Stimulated activated CD4-positive, alpha-beta T cell treated with anti-CD3 and anti-CD28 coated beads, TNF-alpha, amount 100 ng/mL, for 48 hours (primary cell): Measurements from ENCODE around the gene ZNF737.
"Not testable (repeated sequence)": the region's sequence is repeated elsewhere in the genome, so short reads cannot be mapped to it uniquely, and the experiment has no call there.

Experiments used
- DNase-seq, 3 donors: peaks; one replicate each; pipeline ENCODE4 v3.0.0-alpha.2; 2020; ENCODE audit warnings: low read depth in 3 of 3

ZNF737 gene

DNA sequence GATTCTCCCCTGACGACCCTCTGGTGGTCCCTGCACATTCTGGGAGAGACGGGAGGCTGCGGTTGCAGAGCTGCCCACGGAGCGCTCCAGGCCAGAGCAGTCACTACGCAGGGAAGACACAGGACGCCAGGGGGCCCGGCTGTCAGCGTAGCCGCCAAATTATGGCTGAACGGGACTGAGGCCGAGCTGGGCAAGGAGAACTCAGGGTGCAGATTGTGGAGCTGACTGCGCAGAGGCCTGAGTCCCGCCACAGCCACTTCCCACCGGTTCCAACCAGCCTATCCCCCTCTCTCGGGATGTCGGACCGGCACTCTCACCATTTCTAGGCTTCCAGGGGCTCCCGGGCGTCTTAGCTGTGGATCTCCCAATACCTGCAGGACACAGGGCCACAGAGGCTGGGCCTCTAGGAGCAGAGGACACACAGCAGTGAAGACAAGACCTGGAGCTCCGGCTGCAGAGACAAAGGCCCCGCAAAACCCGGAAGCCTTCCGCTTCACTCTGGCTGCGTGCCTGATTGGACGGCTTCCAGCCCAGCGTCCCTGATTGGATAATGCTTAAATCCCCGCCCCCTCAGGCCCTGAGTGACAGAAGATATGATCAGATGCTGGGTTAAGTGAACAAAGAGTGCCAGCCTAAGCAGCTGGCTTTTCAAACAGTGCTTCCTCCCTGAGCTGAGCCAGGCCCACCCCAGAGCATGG is at the start of gene ZNF737:
ZNF737 (minus strand) TSS at position 461 of the 698 bp plus-strand sequence; CDS start at position 320, 141 bp downstream.
- peak; percentile 83 to 91 (median 87) for DNase-seq

DNA sequence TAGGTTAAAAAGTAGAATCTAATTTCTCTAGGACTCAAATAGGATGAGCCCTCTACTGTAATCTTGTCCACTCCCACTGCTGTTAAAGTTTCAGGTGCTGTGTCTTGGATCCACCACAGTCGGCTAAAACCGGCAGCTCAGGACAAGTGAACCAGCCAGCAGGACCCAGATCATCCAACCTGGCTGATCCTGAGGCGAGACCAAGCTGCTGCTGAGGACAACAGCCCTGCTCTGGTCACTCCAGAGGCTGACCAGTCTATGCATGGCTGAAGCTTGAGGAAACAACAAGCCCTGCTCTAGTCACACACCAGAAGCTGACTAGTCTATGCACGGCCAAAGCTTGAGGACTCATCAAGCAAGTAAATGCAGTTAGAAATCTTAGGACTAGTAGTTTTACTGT is 49.4 kb upstream of the ZNF737 start:
- DNase-seq: not testable (repeated sequence)

DNA sequence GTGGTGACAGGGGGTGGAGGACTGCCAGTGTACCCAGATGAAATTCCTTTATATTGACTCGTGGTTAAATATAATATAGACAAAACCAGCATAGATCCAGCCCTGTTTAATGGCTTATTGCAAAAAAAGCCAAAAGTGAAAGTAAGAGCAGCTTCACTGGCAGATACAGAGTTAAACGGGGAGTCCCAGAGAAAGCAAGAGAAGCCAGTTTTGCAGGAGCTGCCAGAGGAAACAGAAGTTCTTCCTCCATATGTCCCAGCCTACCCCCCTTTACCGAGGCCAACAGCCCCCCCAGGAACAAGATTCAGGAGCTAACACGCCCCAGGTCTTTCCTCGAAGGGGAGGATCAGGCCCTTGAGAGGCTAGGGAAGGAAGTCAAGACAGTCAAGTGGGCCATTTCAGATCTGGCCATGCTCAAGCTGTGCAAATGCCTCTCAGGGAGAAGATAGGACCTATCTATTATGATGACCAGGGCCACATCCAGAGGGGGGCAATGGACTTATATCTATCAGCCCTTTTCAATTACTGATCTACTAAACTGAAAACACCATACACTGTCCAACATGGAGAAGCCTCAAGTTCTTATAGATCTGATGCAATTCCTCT is 47.2 kb upstream of the ZNF737 start:
- DNase-seq: no peak

- DNase-seq: no peak
These were observed 46.3 kb upstream of the ZNF737 start for GRCh38 chr19:20611866-20612265.

- no peak for DNase-seq
These were observed 42.4 kb upstream of the ZNF737 start for GRCh38 chr19:20607943-20608342.

DNA sequence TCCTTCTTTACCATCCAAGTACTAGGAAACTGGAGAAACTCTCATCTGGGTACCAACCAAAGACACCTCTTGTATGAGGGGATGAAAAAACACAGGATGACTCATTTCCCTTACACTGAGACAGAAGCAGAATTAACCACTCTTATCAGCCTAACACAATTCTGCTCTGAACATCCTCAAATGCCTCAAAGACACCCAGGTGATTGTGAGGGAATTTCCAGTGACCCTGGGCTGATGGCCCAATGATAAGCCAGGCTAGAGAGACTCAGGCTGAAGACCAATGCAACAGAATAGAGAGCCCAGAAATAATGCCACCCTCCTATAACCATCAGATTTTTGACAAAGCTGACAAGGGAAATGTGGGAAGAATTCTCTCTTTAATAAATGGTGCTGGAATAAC is 7.0 kb downstream of the ZNF737 start:
- DNase-seq: no peak

DNA sequence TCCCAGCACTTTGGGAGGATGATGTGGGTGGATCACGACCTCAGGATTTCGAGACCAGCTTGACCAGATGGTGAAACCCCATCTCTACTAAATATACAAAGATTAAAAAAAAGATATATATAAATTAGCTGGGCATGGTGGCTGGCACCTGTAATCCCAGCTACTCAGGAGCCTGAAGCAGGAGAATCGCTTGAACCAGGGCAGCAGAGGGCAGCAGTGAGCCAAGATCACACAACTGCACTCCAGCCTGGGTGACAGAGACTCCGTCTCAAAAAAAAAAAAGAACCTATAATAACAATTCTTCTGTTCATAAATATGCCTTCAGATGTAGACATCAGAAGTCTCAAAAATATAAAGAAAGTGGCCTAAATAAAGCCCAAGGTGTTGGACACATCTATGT is 7.6 kb downstream of the ZNF737 start:
- DNase-seq: no peak

- not testable (repeated sequence) for DNase-seq
These were observed 20.8 kb downstream of the ZNF737 start for GRCh38 chr19:20544667-20545333.

DNA sequence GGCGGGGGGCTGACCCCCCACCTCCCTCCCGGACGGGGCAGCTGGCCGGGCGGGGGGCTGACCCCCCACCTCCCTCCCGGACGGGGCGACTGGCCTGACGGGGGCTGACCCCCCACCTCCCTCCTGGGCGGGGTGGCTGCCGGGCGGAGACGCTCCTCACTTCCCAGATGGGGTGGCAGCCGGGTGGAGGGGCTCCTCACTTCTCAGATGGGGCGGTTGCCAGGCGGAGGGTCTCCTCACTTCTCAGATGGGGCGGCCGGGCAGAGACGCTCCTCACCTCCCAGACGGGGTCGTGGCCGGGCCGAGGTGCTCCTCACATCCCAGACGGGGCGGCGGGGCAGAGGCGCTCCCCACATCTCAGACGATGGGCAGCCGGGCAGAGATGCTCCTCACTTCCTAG is 35.3 kb downstream of the ZNF737 start:
- DNase-seq: not testable (repeated sequence)

- DNase-seq: no peak
These were observed 52.2 kb downstream of the ZNF737 start for GRCh38 chr19:20513189-20513904.

GRCh38 chr19:20503476-20503875 is 62.1 kb downstream of the ZNF737 start:
- DNase-seq: no peak
